Lung (tissue), 12 donors: ENCODE results near the gene ACSF3. TPM values are rescaled to one million over a fixed set of nuclear protein-coding genes. Genes with fewer than 3 reads are reported as not detected.

Experiments
- ATAC-seq: fragments of 200-7000 bp; cut with Tn5 transposase; one replicate; pipeline ENCODE4 v1.9.1; 2020; ENCODE audit warnings: moderate number of reproducible peaks; ENCODE audit not compliant: insufficient read depth, low FRiP score
- DNase-seq, 3 donors: peaks; one replicate each; pipeline ENCODE4 v3.0.0-alpha.2; 2013 to 2017
- H3K27ac ChIP-seq, 2 donors: one replicate each; pipeline ENCODE4 v1.5.1; 2013; ENCODE audit warnings: mild to moderate bottlenecking in 2 of 2, moderate library complexity in 2 of 2, control low read depth in 1 of 2, inconsistent platforms in 1 of 2, low read depth in 1 of 2, low read length in 1 of 2
- H3K27me3 ChIP-seq, 3 donors: one replicate each; pipeline ENCODE4 v1.5.1; 2013; ENCODE audit warnings: low read length in 2 of 3; ENCODE audit not compliant: control insufficient read depth in 3 of 3, insufficient read depth in 3 of 3
- H3K36me3 ChIP-seq, 4 donors: one replicate each; pipeline ENCODE4 v1.5.1; 2013; ENCODE audit warnings: low read length in 4 of 4, mild to moderate bottlenecking in 1 of 4, moderate library complexity in 1 of 4; ENCODE audit not compliant: control insufficient read depth in 4 of 4, insufficient read depth in 4 of 4
- H3K4me1 ChIP-seq, 5 donors: one replicate each; pipeline ENCODE4 v1.5.1; 2013; ENCODE audit warnings: low read length in 5 of 5, mild to moderate bottlenecking in 2 of 5, moderate library complexity in 1 of 5; ENCODE audit not compliant: control insufficient read depth in 5 of 5, insufficient read depth in 5 of 5
- H3K4me3 ChIP-seq: one replicate; pipeline ENCODE4 v1.5.1; 2013; ENCODE audit warnings: mild to moderate bottlenecking, control low read depth, moderate library complexity
- H3K9ac ChIP-seq, 2 donors: one replicate each; pipeline ENCODE4 v1.5.1; 2013; ENCODE audit warnings: low read length in 2 of 2, control low read depth in 1 of 2; ENCODE audit not compliant: insufficient read depth in 1 of 2
- H3K9me3 ChIP-seq, 4 donors: one replicate each; pipeline ENCODE4 v1.5.1; 2013; ENCODE audit warnings: low read length in 3 of 4, mild to moderate bottlenecking in 1 of 4, moderate library complexity in 1 of 4; ENCODE audit not compliant: control insufficient read depth in 4 of 4, insufficient read depth in 3 of 4
- WGBS, 2 donors: extraction: QIAGEN DNeasy Blood & Tissue Kit; methylation state at CpG; one replicate each; pipeline ENCODE4 v1.1.7; 2013; 5-methylcytosine and 5-hydroxymethylcytosine counted together
- polyA plus RNA-seq, 2 donors: library from polyadenylated mRNA; stranded (reverse); fragments of 200-250 nt; gene quantifications; one replicate each; pipeline ENCODE4 v1.2.1, GENCODE V29; 2013
- total RNA-seq, 2 donors: library from RNA; depleted of rRNA in 1 of 2; stranded (reverse); fragments of >200 nt in 1 of 2; gene quantifications; one replicate each; pipeline ENCODE4 v1.2.1, GENCODE V29; 2014 to 2021
- TF ChIP-seq, protein P1 (sequence below): IDR thresholded peaks from 2 replicates; pipeline ENCODE4 v1.5.1; 2012; ENCODE audit warnings: mild to moderate bottlenecking; ENCODE audit errors: control extremely low read depth, extremely low read depth
- donor health status: control.
- donor health status: control.
- donor health status: Bipolar disorder and iron deficiency.
- donor health status: healthy.
- donor health status: DM: yes; HTN: yes; CAD: no.

Gene ACSF3
- total and polyA plus RNA-seq, 4 donors = 17.4 to 33.6 (median 31.2) TPM

DNA sequence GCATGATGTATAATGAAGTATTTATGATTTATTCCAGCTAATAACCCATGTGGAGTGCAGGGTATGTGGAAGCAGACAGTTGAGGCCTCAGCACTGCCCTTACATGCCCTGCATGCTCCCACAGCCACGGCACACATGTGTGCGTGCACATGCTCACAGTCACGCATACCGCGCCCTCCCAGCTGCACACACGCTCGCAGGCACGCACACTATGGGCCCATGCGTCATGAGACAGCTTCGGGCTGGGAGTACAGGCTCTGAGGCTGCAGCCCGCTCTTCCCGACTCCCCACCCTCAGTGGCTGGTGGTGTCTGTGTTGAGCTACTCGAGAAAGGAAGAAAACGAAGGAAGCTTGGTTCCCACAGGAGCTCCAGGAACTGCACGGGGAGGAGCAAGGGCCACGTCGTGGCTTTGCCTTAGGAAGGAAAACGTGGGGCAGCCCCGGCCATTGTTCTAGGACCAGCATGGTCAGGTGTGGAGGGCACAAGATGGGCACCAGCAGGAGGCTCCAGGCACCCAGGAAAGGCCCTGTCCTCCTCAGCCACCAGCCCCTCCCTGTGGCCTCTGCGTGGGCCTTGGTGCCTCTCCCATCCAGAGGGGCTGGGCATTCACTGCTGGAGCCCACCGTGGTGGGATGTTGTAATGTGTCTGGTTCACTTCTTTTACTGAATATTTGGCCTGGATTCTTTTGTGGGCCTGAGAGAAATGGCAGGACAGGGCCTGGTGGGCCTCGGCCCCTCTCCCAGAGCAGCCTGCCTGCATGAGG lies 50.4 kb downstream of the ACSF3 start:
- DNase-seq (no peak), ATAC-seq (no peak)
- WGBS, 2 donors = 93 to 94% methylated on average over 21 to 22 of the region's 22 CpGs
- H3K9ac ChIP-seq = no peak overlapping the region
- no peaks in the 10 kb centered on the region for H3K4me1 ChIP-seq
- no peaks in the 10 kb centered on the region for H3K27me3 ChIP-seq
- peaks cover 0 to 6% (median 0%) of the 10 kb centered on the region in 4 donors for H3K9me3 ChIP-seq
- H3K4me3 ChIP-seq = no peak overlapping the region
- H3K27ac ChIP-seq = no peak overlapping the region
- TF ChIP-seq, protein P1, sequence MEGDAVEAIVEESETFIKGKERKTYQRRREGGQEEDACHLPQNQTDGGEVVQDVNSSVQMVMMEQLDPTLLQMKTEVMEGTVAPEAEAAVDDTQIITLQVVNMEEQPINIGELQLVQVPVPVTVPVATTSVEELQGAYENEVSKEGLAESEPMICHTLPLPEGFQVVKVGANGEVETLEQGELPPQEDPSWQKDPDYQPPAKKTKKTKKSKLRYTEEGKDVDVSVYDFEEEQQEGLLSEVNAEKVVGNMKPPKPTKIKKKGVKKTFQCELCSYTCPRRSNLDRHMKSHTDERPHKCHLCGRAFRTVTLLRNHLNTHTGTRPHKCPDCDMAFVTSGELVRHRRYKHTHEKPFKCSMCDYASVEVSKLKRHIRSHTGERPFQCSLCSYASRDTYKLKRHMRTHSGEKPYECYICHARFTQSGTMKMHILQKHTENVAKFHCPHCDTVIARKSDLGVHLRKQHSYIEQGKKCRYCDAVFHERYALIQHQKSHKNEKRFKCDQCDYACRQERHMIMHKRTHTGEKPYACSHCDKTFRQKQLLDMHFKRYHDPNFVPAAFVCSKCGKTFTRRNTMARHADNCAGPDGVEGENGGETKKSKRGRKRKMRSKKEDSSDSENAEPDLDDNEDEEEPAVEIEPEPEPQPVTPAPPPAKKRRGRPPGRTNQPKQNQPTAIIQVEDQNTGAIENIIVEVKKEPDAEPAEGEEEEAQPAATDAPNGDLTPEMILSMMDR = no peak
- peaks cover 0 to 53% (median 10%) of the 10 kb centered on the region in 4 donors for H3K36me3 ChIP-seq

GRCh38 chr16:89144681-89145080 lies 51.0 kb downstream of the ACSF3 start:
- Histone ChIP-seq H3K36me3 (peaks cover 0 to 55% (median 15%) of the 10 kb centered on the region in 4 donors), H3K27me3 (no peaks in the 10 kb centered on the region)

GRCh38 chr16:89145406-89146161 lies 51.9 kb downstream of the ACSF3 start:
- peaks cover 0 to 6% (median 0%) of the 10 kb centered on the region in 4 donors for H3K9me3 ChIP-seq
- H3K27me3 ChIP-seq = no peaks in the 10 kb centered on the region
- no peak for DNase-seq
- WGBS, 2 donors = 96 to 97% methylated on average over 25 of the region's 25 CpGs
- TF ChIP-seq, protein P1 = no peak
- ATAC-seq = no peak
- H3K4me1 ChIP-seq = no peaks in the 10 kb centered on the region
- no peak overlapping the region for H3K9ac ChIP-seq
- peaks cover 3 to 52% (median 18%) of the 10 kb centered on the region in 4 donors for H3K36me3 ChIP-seq
- H3K4me3 ChIP-seq = no peak overlapping the region
- no peak overlapping the region for H3K27ac ChIP-seq

More at GRCh38 chr16:89144681-89145080, 51.0 kb downstream of the ACSF3 start:
- H3K4me3 ChIP-seq = no peak overlapping the region
- DNase-seq (no peak), ATAC-seq (no peak)
- 93 to 95% methylated on average over 6 of the region's 6 CpGs for WGBS, 2 donors
- H3K4me1 ChIP-seq = no peaks in the 10 kb centered on the region
- H3K27ac ChIP-seq = no peak overlapping the region
- H3K9me3 ChIP-seq = peaks cover 0 to 6% (median 0%) of the 10 kb centered on the region in 4 donors
- no peak overlapping the region for H3K9ac ChIP-seq
- TF ChIP-seq, protein P1 = no peak
